IPS-18c (cell line): ENCODE results near the gene SLC44A1.

Experiments used
- H3K4me3 ChIP-seq: 2 replicates; pipeline ENCODE4 v1.7.0; 2013; ENCODE audit warnings: low read depth, mild to moderate bottlenecking, low read length, moderate library complexity; ENCODE audit not compliant: insufficient read depth
- H3K9me3 ChIP-seq: one replicate; pipeline ENCODE4 v1.6.1; 2013; ENCODE audit warnings: mild to moderate bottlenecking, low read length, moderate library complexity; ENCODE audit not compliant: control insufficient read depth, insufficient read depth

The SLC44A1 gene

DNA sequence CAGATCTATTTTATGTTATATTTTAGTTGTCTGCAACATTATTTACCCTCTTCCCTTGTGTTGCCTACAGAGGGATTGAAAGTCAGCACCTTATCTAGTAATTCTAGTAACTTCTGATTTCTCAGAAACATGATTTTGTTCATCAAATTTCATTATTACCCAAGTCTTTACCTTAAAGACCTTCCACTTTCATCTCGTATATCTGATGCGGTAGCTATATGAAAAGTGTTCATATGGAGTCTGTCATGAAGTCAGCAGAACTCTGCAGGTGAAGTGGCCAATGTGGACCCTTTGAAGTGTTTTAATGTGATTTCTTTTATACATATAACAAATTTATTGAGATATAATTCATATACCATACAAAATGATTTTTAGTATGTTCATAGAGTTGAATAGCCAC, 40.0 kb downstream of the SLC44A1 start:
- no peak overlapping the region for H3K4me3 ChIP-seq
- H3K9me3 ChIP-seq = no peaks in the 10 kb centered on the region

DNA sequence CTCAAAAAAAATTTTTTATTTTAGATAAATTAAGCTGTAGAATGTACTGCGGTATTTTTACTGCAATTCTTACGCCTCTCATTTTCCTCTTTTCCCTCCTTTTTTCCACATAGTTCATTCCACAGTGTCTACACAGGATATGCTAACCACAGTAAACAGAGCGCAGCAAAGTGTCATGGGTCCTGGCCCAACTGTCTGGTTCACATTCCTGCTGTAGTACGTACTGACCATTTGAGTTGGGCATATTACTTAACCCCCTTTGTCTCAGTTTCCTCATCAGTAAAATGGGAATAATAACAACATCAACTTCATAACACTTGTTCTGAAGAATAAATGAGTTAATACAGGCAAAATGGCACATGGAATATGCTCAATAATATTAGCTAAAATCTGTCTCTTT, 41.6 kb downstream of the SLC44A1 start:
- Histone ChIP-seq H3K9me3 (no peaks in the 10 kb centered on the region), H3K4me3 (no peak overlapping the region)

DNA sequence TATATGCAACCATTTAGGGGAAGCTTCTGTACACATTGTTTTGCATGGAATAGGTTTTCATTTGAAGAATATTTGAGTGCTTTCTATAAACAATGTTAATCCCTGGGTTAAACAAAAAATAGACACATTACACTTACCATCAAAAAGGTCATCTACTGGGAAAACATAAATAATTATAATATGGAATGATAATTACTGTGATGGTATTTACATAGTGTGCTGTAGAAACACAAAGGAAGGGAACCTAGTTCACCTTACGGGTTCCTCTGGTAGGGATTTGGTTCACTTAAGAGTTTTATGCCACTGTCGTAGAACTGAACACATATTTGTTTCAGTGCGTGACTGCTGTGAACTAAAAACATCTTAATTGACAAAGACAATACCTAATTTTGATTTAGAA, 44.9 kb downstream of the SLC44A1 start:
- no peaks in the 10 kb centered on the region for H3K9me3 ChIP-seq
- no peak overlapping the region for H3K4me3 ChIP-seq

DNA sequence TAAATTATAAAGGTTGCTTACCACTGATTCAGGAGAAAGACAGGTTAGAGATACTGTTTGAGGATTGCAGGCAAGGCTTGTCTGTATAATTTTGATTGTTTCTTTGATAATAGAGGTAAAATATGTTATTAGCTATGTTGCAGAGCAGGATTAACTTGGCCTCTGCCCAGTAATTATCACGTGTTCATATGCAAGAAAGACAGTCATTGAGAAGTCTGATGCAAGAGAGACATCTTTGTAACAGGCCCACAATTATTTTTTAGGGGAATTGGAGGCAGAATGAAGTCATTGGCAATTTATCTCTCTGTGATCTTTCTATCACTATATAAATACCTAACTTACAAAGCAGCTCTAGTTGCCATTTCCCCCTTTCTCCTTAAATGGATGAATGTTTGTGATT, 46.0 kb downstream of the SLC44A1 start:
- H3K9me3 ChIP-seq = no peaks in the 10 kb centered on the region
- H3K4me3 ChIP-seq = no peak overlapping the region

DNA sequence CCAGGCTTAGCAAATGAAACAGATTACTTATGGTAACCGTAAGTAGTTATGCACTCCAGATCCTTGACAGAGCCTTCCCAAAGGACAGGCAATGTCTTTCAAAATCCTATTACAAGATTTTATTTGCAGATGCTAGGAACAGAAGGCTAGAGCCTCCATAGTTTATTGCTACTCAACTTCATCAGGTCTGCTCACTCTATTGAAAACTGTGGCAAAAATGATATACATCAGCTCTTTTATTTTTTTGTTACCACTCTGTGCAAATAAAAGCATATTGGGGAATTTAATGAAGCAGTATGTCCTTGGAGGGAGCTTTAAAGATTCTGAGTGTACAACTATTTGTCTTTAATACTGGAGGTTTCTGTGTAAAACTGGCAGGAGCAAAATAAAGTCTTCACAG, 46.5 kb downstream of the SLC44A1 start:
- Histone ChIP-seq H3K4me3 (no peak overlapping the region), H3K9me3 (no peaks in the 10 kb centered on the region)

DNA sequence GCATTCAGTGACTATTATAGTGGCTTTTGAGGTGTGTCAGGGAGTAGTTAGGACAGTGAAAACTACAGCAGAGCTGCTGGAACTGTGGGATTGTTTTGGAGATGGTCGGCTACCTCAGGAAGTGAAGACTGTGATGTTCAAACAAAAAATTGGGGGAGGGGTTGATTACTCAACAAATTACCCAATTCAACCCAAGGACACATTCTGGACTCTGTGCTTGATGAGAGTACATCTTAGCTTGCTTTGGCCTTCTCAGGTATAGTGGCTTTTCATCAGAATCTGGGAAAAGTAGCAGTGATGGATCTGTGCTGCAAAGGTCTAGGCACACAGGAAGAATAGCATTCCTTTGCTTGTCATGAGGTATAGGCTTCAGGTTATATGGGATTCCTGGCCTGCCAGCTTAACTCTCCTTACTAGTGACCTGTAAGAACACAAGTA, 47.0 kb downstream of the SLC44A1 start:
- no peaks in the 10 kb centered on the region for H3K9me3 ChIP-seq
- H3K4me3 ChIP-seq = no peak overlapping the region

DNA sequence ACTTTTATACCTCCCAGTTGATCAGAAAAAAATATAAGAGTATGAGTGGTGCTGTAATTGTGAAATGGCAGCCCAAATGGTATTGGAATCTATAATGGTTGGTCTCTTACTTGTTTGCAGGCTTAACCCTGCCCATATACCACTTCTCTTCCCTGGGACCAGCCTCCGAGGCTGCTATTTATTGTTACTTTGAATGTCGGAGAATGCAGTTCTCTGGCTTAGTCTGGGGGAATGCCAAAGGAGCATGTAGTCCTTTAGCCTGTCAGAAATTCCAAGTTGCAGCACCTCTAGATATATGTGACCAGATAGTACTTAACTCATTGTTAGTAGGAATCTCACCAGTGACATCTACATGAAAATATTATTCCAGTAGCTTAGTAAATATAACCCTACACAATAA, 47.5 kb downstream of the SLC44A1 start:
- Histone ChIP-seq H3K9me3 (no peaks in the 10 kb centered on the region), H3K4me3 (no peak overlapping the region)

DNA sequence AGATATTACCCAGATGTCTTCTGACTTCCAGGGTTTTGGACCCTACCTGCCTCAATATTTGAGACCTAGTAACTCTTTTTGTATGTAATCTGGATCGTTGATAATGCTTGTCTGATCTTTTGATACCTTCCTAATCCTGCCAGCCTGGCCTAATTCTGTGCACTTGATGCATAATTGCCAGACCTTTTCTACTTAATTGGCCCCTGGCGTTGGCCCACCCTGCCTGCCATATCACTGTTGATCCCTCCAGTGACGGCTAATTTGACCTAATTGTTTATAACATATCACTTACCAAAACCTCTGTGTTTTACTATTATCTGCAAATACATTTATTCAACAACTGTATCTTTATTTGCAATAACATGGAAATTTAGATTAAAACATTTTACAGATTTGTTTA, 49.0 kb downstream of the SLC44A1 start:
- Histone ChIP-seq H3K9me3 (no peaks in the 10 kb centered on the region), H3K4me3 (no peak overlapping the region)

DNA sequence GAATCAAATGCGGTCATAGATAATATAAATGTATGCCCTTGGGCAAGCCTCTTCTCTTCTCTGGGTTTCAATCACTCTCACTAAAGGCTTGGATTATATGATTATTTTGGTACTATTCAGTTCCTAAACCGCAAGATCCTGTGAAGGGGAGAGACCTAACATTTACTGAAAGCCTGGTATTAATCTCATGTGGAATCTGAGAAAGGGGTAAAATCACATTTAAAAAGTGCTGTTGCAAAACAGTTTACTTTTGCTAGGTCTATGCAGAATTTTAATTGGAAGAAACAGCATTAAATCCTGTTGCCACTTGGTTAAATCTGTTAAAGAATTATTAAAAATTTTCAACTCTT, 50.7 kb downstream of the SLC44A1 start:
- no peaks in the 10 kb centered on the region for H3K9me3 ChIP-seq
- H3K4me3 ChIP-seq = no peak overlapping the region

DNA sequence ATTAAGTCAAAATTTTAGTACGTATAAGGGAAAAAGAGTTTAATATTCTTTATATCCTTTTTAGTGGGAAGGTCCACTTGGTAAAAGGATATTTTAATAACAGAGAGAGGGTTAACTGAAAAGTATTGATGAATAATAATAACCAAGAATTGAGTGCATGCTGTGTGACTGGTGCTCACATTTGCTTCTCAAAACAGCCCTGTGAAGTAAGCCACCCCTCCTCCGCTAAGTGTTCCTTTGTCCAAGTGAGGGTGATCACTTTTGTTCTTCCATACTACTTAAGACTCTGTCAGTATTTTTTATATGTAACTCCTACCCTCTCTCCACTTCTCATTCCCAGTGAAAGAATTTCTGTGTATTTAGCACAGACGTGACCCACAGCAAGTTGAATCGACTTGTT, 51.5 kb downstream of the SLC44A1 start:
- no peak overlapping the region for H3K4me3 ChIP-seq

DNA sequence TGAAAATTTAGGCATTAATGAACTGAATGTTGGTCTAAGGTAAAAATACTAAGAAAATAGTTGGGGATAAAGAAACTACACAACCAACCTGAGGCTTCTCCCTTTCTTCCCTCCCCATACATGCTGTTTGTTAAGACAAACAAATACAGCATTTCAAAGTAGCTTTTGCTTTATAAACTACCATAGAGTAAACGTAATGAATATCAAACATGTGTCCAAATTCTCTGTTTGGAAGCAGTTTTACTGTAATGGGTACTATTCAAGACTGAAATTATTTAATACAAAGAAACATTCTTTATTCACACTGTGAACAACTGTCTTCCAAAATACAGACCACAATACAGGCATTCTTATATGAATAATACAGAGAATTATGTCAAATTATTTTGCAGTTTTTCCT, 52.0 kb downstream of the SLC44A1 start:
- H3K9me3 ChIP-seq = no peaks in the 10 kb centered on the region
- H3K4me3 ChIP-seq = no peak overlapping the region

More for the DNA sequence above, 51.5 kb downstream of the SLC44A1 start:
- H3K9me3 ChIP-seq = no peaks in the 10 kb centered on the region

DNA sequence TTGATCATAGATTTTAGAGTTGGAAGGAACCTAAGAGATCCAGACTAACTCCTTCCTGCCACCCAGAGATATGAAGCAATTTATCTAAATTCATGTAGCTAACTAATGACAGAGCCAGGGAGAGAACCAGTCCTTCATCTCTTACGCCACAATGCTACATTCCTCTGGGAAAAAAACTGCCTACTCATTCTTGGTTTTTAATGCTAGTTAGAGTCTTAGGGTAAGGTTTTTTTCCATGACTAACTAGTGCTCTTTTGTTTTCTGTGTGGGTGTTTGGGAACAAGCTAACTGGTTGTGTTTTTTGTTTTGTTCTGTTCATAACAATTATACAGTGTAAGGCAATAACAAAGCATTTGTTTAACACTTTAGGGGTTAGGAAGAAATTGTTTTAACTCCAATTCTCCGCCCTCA, 52.4 kb downstream of the SLC44A1 start:
- Histone ChIP-seq H3K4me3 (no peak overlapping the region), H3K9me3 (no peaks in the 10 kb centered on the region)

DNA sequence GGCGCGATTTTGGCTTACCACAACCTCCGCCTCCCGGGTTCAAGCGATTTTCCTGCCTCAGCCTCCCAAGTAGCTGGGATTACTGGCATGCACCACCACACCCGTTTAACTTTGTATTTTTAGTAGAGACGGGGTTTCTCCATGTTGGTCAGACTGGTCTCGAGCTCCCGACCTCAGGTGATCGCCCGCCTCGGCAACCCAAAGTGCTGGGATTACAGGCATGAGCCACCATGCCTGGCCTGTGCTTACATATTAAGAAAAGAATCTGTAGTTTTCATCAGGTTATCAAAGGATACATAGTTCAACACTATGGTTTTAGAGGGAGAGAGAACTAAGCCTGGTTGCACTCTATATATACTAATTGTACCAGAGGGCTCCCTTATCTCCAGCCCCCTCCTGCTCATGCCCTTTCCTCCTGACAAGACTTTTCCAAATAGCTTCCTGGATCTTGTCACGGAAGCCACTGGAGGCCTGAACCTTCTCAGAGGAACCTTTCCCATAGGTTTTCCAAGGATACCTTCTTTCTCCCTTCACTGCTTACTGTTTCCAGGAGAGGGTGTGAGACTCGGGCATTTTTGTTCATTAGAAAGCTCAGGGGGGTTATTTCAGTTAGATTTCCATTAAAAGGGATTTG, 53.1 kb downstream of the SLC44A1 start:
- H3K9me3 ChIP-seq = no peaks in the 10 kb centered on the region
- no peak overlapping the region for H3K4me3 ChIP-seq

DNA sequence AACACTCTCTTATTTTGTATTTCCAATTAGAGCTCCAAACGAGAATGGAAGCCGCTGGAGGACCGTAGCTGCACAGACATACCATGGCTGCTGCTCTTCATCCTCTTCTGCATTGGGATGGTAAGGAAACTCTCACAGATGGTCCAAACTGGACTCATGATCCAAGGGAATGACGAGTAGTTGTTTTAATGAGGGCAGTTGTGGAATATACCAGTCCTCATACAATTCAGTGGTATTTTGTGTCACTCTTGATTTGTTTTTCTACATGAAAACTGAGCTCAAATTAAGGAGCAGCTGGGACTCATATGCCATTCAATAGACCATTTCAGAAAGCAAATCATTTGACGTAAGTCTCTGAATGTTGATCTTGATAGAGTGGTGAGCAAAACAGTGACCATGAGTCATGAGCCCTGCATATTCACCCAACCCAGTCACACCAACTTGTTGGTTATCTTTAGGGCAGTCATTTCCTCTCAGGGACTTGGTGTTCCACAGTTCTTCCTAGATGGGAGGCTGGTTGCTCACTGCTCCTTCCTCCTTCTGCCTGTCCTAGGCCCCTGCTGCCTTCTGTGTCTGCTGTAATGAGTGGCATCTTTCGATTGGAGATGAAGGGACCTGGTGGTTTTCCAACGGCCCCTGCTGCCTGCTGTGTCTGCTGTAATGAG, 54.9 kb downstream of the SLC44A1 start:
- Histone ChIP-seq H3K9me3 (no peaks in the 10 kb centered on the region), H3K4me3 (no peak overlapping the region)

DNA sequence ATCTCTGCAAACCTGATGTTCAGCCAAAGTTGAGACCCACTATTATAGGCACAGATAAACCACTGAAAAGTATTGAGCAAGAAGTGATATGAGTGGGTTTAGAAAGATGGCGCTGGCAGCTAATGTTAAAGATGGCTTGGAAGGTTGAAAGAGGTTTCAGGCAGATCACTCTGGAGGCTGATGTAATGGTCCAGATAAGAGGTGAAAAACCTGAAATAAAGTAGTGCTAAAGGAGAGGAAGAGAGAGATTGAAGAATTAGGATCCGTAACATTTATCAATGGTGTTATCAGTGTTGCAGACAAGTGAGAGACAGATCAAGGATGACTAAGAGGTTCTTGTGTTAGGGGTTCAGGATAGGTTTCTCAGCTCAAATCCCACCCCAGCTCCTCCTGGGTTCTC, 58.3 kb downstream of the SLC44A1 start:
- Histone ChIP-seq H3K4me3 (no peak overlapping the region), H3K9me3 (no peaks in the 10 kb centered on the region)

DNA sequence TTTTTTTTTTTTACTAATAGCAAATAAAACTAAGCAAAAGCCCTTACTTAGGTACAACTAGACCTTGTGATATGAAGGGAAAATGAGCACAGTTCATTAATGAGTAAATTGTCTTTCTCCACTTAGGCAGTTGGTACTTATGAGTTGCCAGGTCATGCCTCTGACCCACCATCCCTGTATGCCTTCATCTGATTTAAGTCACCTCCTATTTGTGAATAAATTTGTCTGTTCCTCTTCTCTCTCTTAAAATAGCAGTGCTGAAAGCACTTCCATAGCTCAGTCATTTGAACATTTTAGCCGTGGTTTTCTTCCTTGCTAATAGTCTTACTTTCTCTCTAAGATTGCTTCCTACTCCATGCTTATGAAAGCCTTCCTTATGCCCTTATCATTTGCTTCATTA, 61.4 kb downstream of the SLC44A1 start:
- Histone ChIP-seq H3K4me3 (no peak overlapping the region), H3K9me3 (no peaks in the 10 kb centered on the region)

DNA sequence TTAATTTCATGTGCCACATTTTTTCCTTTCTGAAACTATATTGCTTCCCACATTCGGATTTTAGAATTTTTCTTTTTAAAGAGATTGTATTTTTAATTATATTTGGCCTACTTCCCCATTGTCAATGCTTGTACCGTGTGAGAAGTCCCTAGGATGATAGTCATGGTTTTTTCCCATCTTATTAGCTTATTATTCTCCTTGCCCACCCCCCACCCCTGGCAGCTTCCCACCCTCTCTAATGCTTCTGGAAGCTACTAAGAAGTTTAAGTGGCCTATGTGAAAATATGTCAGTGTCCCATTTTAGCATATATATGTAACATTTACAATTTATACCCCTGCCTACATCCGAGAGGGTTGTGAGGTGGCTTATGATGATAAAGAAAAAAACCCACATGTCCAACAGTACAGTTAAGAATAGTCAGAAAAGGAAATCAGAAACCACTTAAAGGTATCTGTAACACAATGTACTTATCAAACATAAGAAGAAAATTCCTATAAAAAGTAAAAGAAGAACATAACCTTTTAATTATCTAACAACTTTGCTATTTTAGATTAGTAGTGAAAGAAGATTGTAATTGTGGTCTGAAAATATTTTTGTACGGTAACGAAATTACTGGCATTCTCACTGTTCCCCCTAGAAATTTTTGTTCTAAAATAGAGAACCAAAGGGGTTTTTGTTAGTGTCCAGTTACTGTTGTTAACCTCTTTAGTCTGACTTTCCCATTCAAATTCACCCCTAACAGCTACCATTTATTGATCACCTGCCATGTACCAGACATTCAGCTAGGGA, 62.1 kb downstream of the SLC44A1 start:
- H3K9me3 ChIP-seq = no peaks in the 10 kb centered on the region
- no peak overlapping the region for H3K4me3 ChIP-seq

DNA sequence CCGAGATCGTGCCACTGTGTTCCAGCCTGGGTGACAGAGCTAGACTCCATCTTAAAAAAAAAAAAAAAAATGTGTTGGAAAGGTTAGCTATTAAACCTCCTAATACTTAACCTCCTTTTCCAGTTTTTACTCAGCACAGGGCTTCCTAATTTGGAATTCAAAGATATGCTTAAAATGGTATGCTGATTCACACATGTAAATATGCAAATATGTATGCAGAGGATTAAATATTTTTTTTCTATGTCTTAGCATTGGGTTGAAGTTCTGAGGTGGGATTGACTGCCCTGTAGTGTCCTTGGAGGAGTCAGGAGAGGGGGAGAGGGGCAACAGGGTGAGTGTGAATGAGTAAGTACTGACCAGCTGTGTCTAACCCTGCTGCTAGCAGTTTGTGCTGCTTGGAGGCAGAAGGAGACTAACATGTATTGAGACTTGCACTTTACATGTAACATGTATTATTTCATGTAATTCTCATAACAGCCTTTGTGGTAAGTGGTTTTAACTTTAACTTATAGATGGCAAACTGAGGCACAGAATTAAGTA, 63.2 kb downstream of the SLC44A1 start:
- H3K4me3 ChIP-seq = no peak overlapping the region

More for the DNA sequence above, 63.2 kb downstream of the SLC44A1 start:
- H3K9me3 ChIP-seq = no peaks in the 10 kb centered on the region
